ENCODE data around the gene SMURF1.
A peak's percentile ranks its signal among the peaks of the same experiment; 100 is the strongest.

The SMURF1 gene

GRCh38 chr7:99039384-99039891 lies 104.5 kb downstream of the SMURF1 start:
- DNase-seq, result no peak
- H3K36me3 Mint-ChIP-seq (ENCODE audit: low read depth), result peaks cover 82% of the 10 kb centered on the region
- H3K4me1 Mint-ChIP-seq, result peaks cover 14% of the 10 kb centered on the region
- H3K27ac Mint-ChIP-seq, result no peak overlapping the region
- H3K4me3 Mint-ChIP-seq, result no peak overlapping the region
- no peaks in the 10 kb centered on the region for H3K9me3 Mint-ChIP-seq
- TF ChIP-seq, protein P1, sequence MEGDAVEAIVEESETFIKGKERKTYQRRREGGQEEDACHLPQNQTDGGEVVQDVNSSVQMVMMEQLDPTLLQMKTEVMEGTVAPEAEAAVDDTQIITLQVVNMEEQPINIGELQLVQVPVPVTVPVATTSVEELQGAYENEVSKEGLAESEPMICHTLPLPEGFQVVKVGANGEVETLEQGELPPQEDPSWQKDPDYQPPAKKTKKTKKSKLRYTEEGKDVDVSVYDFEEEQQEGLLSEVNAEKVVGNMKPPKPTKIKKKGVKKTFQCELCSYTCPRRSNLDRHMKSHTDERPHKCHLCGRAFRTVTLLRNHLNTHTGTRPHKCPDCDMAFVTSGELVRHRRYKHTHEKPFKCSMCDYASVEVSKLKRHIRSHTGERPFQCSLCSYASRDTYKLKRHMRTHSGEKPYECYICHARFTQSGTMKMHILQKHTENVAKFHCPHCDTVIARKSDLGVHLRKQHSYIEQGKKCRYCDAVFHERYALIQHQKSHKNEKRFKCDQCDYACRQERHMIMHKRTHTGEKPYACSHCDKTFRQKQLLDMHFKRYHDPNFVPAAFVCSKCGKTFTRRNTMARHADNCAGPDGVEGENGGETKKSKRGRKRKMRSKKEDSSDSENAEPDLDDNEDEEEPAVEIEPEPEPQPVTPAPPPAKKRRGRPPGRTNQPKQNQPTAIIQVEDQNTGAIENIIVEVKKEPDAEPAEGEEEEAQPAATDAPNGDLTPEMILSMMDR (IDR thresholded peaks at IDR 0.05), result no peak
- H3K27me3 Mint-ChIP-seq (ENCODE audit: low read depth, poor library complexity), result peaks cover 3% of the 10 kb centered on the region

- TF ChIP-seq, protein P1 (IDR thresholded peaks at IDR 0.05), result no peak
- Mint-ChIP-seq H3K36me3 (ENCODE audit: low read depth) (peaks cover 74% of the 10 kb centered on the region), H3K27me3 (ENCODE audit: low read depth, poor library complexity) (peaks cover 3% of the 10 kb centered on the region), H3K9me3 (no peaks in the 10 kb centered on the region), H3K4me3 (no peak overlapping the region), H3K4me1 (peaks cover 14% of the 10 kb centered on the region), H3K27ac (peak overlapping the region; percentile 22)
- no peak for DNase-seq
Measured at GRCh38 chr7:99038086-99038855, 105.6 kb downstream of the SMURF1 start.

DNA sequence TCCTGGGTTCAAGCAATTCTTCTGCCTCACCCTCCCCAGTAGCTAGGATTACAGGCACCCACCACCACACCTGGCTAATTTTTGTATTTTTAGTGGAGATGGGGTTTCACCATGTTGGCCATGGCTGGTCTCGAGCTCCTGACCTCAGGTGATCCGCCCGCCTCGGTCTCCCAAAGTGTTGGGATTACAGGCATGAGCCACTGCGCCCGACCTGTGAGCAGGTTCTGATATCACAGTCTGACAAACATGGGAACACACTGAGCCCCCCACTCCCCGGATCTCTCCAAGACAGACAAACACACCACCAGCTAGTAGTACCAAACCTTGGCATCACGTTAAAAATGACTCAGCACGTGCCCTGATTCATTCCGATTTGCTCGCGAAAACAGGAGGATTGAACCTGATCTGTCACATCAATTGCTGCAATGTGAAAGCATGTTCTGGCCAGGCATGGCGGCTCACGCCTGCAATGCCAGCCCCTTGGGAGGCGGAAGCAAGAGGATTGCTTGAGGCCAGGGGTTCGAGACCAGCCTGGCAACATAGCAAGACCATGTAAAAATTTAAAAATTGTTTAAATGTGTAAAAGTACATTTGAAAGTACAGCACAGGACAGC lies 106.5 kb downstream of the SMURF1 start:
- Mint-ChIP-seq H3K4me1 (peaks cover 14% of the 10 kb centered on the region), H3K27me3 (ENCODE audit: low read depth, poor library complexity) (peaks cover 3% of the 10 kb centered on the region), H3K27ac (no peak overlapping the region), H3K36me3 (ENCODE audit: low read depth) (peaks cover 70% of the 10 kb centered on the region), H3K9me3 (no peaks in the 10 kb centered on the region), H3K4me3 (no peak overlapping the region)
- TF ChIP-seq, protein P1 (IDR thresholded peaks at IDR 0.05), result no peak
- DNase-seq, result no peak

DNA sequence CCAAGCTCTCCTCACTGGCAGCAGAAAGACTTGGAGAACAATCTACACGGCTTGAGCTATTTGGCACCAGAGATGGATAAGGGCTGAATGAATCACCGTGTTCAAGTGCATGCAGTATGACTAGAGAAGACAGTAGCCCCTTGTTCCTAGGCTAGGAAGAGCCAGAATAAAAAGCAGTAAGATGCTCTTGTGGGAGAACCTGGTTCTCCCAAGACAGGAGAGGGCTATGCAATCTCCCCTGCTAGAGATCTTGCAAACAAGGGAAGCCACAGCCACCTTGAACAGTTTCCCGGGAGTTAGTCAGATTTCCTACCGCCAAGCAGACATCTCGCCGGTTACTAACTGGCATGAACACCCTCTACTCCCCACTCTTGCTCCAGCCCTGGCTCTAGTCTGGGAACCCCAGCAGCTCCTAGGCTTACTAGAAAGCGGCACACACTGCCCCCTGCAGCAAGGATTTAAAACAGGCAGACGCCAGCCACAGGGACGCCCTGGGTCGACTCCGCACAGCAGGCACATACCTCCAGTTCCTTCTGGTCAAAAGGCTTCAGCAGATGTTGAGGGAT lies 107.3 kb downstream of the SMURF1 start:
- no peaks in the 10 kb centered on the region for H3K9me3 Mint-ChIP-seq
- no peak overlapping the region for H3K27ac Mint-ChIP-seq
- peak; percentile 37 for DNase-seq

GRCh38 chr7:99035723-99036545 lies 108.0 kb downstream of the SMURF1 start:
- peaks cover 14% of the 10 kb centered on the region for H3K4me1 Mint-ChIP-seq
- peaks cover 73% of the 10 kb centered on the region for H3K36me3 Mint-ChIP-seq (ENCODE audit: low read depth)
- DNase-seq, result no peak
- no peak overlapping the region for H3K27ac Mint-ChIP-seq
- TF ChIP-seq, protein P1 (IDR thresholded peaks at IDR 0.05), result no peak
- H3K9me3 Mint-ChIP-seq, result no peaks in the 10 kb centered on the region
- no peak overlapping the region for H3K4me3 Mint-ChIP-seq
- peaks cover 3% of the 10 kb centered on the region for H3K27me3 Mint-ChIP-seq (ENCODE audit: low read depth, poor library complexity)

More for the DNA sequence above, 107.3 kb downstream of the SMURF1 start:
- no peak overlapping the region for H3K4me3 Mint-ChIP-seq
- TF ChIP-seq, protein P1 (IDR thresholded peaks at IDR 0.05), result peak; percentile 25
- peaks cover 14% of the 10 kb centered on the region for H3K4me1 Mint-ChIP-seq
- peaks cover 69% of the 10 kb centered on the region for H3K36me3 Mint-ChIP-seq (ENCODE audit: low read depth)
- H3K27me3 Mint-ChIP-seq (ENCODE audit: low read depth, poor library complexity), result peaks cover 3% of the 10 kb centered on the region
